Neural crest cell (in vitro differentiated cells): ENCODE measurements around the gene SNRPF. TPM values are rescaled to one million over a fixed set of nuclear protein-coding genes. Genes with fewer than 3 reads are reported as not detected.
A peak's percentile ranks its signal among the peaks of the same experiment; 100 is the strongest.
"Not testable (repeated sequence)": the region's sequence is repeated elsewhere in the genome, so short reads cannot be mapped to it uniquely, and the experiment has no call there.

Source experiments
- DNase-seq: peaks from one replicate; pipeline ENCODE4 v3.0.0; 2021; ENCODE audit warnings: low read depth, mixed read lengths, low spot score
- H3K27ac Mint-ChIP-seq: one replicate; pipeline ENCODE4 v1.8.0; 2021; ENCODE audit warnings: mild to moderate bottlenecking, mixed read lengths; ENCODE audit not compliant: unreplicated experiment
- H3K27me3 Mint-ChIP-seq: 2 replicates; pipeline ENCODE4 v1.8.0; 2021; ENCODE audit warnings: low read depth, mild to moderate bottlenecking, mixed read lengths
- H3K36me3 Mint-ChIP-seq: 2 replicates; pipeline ENCODE4 v1.8.0; 2021; ENCODE audit warnings: low read depth, mild to moderate bottlenecking, mixed read lengths
- H3K4me1 Mint-ChIP-seq: 2 replicates; pipeline ENCODE4 v1.8.0; 2021; ENCODE audit warnings: mixed read lengths
- H3K4me3 Mint-ChIP-seq: one replicate; pipeline ENCODE4 v1.8.0; 2021; ENCODE audit warnings: mild to moderate bottlenecking, mixed read lengths
- H3K9me3 Mint-ChIP-seq: 2 replicates; pipeline ENCODE4 v1.8.0; 2021; ENCODE audit warnings: mixed read lengths
- CTCF ChIP-seq: fragments of 200-600 bp; sonication (generic); conservative IDR thresholded peaks from 2 replicates; pipeline ENCODE4 v1.5.0; 2021; ENCODE audit warnings: antibody characterized with exemption, mild to moderate bottlenecking
- total RNA-seq: library from RNA; stranded (reverse); gene quantifications from 2 replicates; pipeline ENCODE4 v1.2.1, GENCODE V29; 2021

The SNRPF gene
- total RNA-seq, 1 donor from 2014 or later = 71.5 TPM

DNA sequence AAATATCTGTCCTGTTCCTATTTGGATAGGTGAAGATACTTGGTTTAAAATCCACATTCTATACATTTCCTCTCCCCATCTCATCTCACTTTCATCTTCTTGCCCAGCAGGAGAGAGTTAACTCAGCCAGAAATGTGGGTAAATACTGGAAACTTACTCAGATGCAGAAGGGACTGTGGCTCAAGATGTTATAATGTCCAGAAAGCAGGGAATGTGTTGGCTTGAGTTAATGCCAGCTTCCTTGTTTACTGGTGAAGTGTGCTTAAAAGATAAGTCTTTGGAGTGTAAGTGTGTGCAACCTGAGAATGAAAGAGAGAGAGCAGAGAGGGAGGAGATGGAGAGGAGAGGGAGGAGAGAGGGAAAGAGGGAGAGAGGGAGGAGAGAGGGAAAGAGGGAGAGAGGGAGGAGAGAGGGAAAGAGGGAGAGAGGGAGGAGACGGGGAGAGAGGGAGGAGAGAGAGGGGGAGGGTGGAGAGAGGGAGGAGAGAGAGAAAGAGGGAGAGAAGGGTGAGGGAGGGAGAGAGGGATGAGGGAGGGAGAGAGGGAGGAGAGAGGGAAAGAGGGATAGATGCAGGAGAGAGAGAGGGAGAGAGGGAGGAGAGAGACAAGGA is 22.0 kb upstream of the SNRPF start:
- no peak for TF ChIP-seq CTCF
- Mint-ChIP-seq H3K4me1 (no peaks in the 10 kb centered on the region), H3K27ac (no peak overlapping the region), H3K36me3 (no peaks in the 10 kb centered on the region), H3K4me3 (no peak overlapping the region), H3K9me3 (no peaks in the 10 kb centered on the region), H3K27me3 (peaks cover 23% of the 10 kb centered on the region)
- DNase-seq = no peak

GRCh38 chr12:95837240-95838038 is 21.3 kb upstream of the SNRPF start:
- no peak overlapping the region for H3K27ac Mint-ChIP-seq
- no peak for DNase-seq
- TF ChIP-seq CTCF = no peak

DNA sequence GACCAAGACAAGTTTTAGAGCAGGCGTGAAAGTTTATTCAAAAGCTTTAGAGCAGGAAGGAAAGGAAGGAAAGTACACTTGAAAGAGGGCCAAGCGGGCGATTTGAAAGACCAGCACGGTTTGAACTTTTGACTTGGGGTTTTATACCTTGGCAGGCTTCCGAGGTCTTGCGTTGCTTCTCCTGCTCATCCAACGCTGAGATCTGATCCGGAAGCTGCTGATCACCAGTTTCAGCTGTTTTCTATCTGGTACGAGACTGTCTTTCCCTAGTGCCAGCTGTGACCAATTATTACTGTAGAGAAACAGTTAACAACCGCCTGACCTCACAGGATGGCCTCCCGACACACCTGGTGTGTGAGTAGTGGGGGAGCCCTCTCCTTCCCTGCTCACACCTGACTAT is 20.6 kb upstream of the SNRPF start:
- no peak overlapping the region for H3K4me3 Mint-ChIP-seq
- H3K27ac Mint-ChIP-seq = no peak overlapping the region
- no peak for TF ChIP-seq CTCF
- DNase-seq = no peak
- H3K36me3 Mint-ChIP-seq = no peaks in the 10 kb centered on the region
- peaks cover 26% of the 10 kb centered on the region for H3K27me3 Mint-ChIP-seq
- no peaks in the 10 kb centered on the region for H3K4me1 Mint-ChIP-seq
- no peaks in the 10 kb centered on the region for H3K9me3 Mint-ChIP-seq

More at GRCh38 chr12:95837240-95838038, 21.3 kb upstream of the SNRPF start:
- peaks cover 23% of the 10 kb centered on the region for H3K27me3 Mint-ChIP-seq
- no peak overlapping the region for H3K4me3 Mint-ChIP-seq
- no peaks in the 10 kb centered on the region for H3K4me1 Mint-ChIP-seq
- H3K9me3 Mint-ChIP-seq = no peaks in the 10 kb centered on the region
- H3K36me3 Mint-ChIP-seq = no peaks in the 10 kb centered on the region

- H3K4me3 Mint-ChIP-seq, DNase-seq, H3K9me3 Mint-ChIP-seq, H3K36me3 Mint-ChIP-seq, H3K4me1 Mint-ChIP-seq, H3K27ac Mint-ChIP-seq: not testable (repeated sequence)
- H3K27me3 Mint-ChIP-seq = peaks cover 13% of the 10 kb centered on the region
These were observed 16.3 kb upstream of the SNRPF start for GRCh38 chr12:95842426-95842825.

DNA sequence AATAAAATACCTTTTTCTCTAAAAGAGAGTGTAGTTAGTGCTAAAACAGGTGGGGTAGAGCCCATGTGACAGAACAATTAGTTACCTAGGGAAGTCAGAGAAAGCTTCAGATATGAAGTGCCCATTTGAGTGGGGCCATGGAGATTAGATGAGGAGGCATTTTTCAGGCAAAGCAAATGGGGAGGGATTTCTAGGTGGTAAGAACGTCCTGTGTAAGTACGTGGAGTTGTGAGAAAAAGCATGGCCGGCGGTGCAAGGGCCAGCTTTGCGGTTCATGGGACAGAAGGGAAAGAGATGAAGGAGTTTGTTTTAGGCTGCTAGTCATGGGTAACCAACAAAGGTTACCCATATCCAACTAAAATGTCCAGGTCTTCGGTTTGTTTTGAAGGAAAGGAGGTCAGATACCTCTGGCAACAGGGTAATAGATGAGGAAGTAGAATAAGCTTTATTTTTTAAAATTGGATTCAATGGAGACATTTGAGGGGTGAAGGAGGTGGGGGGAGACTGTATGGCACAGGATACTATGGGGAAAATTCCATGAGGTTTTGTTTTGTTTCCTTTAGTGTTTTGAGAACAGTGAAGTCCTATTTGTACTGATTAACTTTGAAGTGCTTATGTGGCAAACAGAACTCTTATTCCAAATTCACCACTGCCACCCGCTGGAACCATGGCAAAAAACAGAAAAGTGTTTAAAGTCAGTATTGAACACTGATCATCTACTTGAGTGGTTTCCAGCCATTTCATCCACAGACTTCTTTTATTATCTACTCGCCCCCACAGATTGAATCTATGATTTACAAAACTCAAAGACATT is 10.0 kb upstream of the SNRPF start:
- TF ChIP-seq CTCF = peak; percentile 47
- Mint-ChIP-seq H3K27ac (peak overlapping the region; percentile 7), H3K9me3 (no peaks in the 10 kb centered on the region), H3K27me3 (peaks cover 2% of the 10 kb centered on the region), H3K36me3 (no peaks in the 10 kb centered on the region), H3K4me3 (no peak overlapping the region), H3K4me1 (peaks cover 8% of the 10 kb centered on the region)
- no peak for DNase-seq
